Subcutaneous adipose tissue (tissue), 4 donors: ENCODE data around the gene PSMD5. TPM values are rescaled to one million over a fixed set of nuclear protein-coding genes. Genes with fewer than 3 reads are reported as not detected.

Source experiments
- total RNA-seq, 4 donors: library from RNA; depleted of rRNA; stranded (reverse); fragments of >200 nt; gene quantifications; one replicate each; pipeline ENCODE4 v1.1.0, GENCODE V29; 2016
- TF ChIP-seq, protein P1 (sequence below): fragments of 450-650 bp; IDR thresholded peaks from one replicate; pipeline ENCODE4 v1.5.1; 2016; ENCODE audit warnings: low read depth, mild to moderate bottlenecking, control low read depth, antibody characterized with exemption, moderate library complexity

PSMD5 gene
- total RNA-seq, 4 donors from 2014 or later: 45.7 to 77.3 (median 52.0) TPM

GRCh38 chr9:120830151-120830550, 12.6 kb downstream of the PSMD5 start:
- TF ChIP-seq, protein P1, sequence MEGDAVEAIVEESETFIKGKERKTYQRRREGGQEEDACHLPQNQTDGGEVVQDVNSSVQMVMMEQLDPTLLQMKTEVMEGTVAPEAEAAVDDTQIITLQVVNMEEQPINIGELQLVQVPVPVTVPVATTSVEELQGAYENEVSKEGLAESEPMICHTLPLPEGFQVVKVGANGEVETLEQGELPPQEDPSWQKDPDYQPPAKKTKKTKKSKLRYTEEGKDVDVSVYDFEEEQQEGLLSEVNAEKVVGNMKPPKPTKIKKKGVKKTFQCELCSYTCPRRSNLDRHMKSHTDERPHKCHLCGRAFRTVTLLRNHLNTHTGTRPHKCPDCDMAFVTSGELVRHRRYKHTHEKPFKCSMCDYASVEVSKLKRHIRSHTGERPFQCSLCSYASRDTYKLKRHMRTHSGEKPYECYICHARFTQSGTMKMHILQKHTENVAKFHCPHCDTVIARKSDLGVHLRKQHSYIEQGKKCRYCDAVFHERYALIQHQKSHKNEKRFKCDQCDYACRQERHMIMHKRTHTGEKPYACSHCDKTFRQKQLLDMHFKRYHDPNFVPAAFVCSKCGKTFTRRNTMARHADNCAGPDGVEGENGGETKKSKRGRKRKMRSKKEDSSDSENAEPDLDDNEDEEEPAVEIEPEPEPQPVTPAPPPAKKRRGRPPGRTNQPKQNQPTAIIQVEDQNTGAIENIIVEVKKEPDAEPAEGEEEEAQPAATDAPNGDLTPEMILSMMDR: no peak

DNA sequence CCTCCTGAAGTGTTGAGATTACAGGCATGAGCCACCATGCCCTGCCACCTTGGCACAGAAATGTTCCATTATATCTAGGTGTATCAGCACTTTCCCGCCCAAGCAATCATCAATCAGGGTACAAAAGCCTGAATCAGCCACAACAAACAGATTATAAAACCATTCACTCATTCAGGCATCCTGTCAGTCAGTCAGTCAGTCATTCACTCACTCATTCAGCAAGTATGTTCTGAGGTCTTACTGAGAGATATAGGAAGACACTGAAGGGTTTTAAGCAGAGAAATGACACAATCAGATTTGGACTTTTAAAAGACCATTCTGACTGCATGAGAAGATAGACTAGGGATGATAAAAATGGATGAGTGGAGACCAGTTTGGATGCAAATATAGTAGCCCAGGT, 13.1 kb downstream of the PSMD5 start:
- TF ChIP-seq, protein P1: no peak

DNA sequence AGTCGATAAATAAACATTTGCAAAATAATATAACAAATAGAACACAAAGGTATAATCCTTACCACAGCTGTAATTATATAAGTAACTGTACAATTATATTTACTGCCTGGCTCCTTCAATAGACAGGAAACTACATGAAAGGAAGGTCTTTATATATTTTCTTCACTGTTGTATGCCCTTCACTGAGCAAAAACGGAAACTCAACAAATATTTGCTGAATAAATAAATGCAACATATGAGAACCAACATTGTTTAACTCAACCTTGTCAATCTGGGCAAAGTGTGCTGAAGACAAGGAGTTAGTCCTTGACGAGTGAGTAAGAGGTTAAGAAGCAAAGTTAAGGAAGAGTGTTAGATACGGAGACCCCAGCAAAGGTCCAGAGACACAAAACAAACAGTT, 22.6 kb downstream of the PSMD5 start:
- TF ChIP-seq, protein P1: no peak

- TF ChIP-seq, protein P1: no peak
Observed at GRCh38 chr9:120818595-120818994, 24.1 kb downstream of the PSMD5 start.

DNA sequence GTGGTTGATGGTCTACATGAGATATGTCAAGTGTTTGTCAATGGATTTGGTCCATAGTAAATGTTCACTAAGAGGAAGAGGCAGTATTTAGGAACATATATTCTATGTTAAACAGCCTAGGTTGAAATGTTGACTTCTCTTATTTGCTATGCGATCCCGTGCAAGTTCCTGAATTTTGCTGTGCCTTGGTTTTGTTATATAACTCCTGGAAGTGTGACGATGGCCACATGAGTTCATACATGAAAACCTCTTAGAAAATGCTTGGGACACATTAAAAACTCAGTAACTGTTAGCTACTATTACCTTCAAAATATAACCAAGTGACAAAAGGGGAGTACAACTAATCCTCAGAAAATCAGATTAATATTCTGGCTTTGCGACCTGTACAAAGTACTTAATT, 27.6 kb downstream of the PSMD5 start:
- TF ChIP-seq, protein P1: no peak

DNA sequence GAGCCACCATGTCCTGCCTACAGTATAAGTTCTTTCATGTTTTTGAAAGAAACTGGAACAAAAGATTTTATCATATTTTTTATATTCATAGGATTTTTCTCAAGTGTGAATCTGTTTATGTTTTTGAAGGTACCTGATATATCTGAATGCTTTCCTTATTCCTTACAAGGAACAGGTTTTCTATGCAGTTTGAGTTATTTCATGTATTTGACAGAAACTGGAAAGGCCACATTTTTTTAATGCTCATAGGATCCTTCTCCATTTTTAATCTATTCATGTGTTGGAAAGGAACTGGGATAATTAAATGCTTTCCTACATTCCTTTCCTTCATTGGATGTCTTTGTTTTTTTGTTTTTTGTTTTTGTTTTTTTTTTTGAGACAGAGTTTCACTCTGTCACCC, 33.8 kb downstream of the PSMD5 start:
- TF ChIP-seq, protein P1: no peak

- TF ChIP-seq, protein P1: no peak
Observed at GRCh38 chr9:120807607-120808379, 34.9 kb downstream of the PSMD5 start.
